GM10248 (cell line): ENCODE results near the gene ABCA4.

Experiments used
- CTCF ChIA-PET: fragments of 300-600 bp; sonication (Branson Sonifier 250); formaldehyde crosslinking; extraction: SDS; loops from one replicate; lab custom pipeline; 2021; ENCODE audit warnings: antibody characterized with exemption; lab: Yijun Ruan, JAX
- POLR2A ChIA-PET: fragments of 350-650 bp; sonication (Branson Sonifier 250); formaldehyde crosslinking; extraction: SDS; loops from one replicate; lab custom pipeline; 2020; ENCODE audit warnings: antibody characterized with exemption; lab: Yijun Ruan, JAX
- DNase-seq: peaks from one replicate; pipeline ENCODE4 v3.0.0; 2012; ENCODE audit errors: extremely low spot score
- CTCF ChIP-seq: IDR thresholded peaks from 2 replicates; pipeline ENCODE4 v1.5.1; 2012; ENCODE audit warnings: mild to moderate bottlenecking, low read depth; ENCODE audit errors: extremely low read depth, missing control alignments, control extremely low read depth

ABCA4 gene

GRCh38 chr1:94096797-94097549, 24.0 kb downstream of the ABCA4 start:
- DNase-seq = no peak
- ChIA-PET CTCF (interaction anchor here (0.9 kb wide), 1 partner anchor 8 kb away, joined by 3 read pairs; no protein-coding TSS in a partner anchor), POLR2A (no interaction called here)
- no peak for TF ChIP-seq CTCF

DNA sequence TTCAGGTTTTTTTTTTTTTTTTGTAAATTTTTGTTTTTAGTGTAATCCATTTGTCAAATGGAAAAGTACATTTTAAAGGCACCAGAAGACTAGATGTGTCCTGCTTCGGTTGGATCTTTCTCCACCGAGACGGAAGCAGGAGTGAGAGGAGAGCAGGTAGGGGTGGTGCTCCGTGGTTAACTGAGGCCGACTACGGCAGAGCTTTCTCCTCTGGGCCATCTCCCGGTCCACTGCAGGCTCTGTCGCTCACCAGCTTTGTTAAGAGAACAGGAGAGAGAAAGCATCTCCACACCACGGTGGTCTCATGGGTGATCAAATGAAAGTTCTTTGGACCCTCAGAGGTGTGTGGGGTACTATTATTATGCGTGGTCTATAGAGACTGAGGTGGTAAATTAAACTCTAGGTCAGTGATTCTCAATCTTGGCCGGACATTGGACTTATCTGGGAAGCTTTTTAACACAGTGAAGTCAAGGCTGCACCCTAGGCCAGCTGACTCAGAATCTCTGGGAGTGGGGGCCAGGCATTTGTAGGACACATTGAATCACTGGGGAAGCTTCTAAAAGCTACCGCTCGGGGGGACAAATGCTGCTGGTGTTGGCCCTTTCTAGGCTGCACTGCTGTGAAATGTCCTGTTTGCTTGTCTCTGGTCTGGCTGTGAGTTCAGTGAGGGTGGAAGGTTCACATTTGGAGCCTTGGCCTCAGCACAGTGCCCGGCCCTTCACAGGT, 25.0 kb downstream of the ABCA4 start:
- no peak for TF ChIP-seq CTCF
- CTCF ChIA-PET = interaction anchor here (1.6 kb wide), 1 partner anchor 58 kb away, joined by 3 read pairs; no protein-coding TSS in a partner anchor
- POLR2A ChIA-PET = no interaction called here

DNA sequence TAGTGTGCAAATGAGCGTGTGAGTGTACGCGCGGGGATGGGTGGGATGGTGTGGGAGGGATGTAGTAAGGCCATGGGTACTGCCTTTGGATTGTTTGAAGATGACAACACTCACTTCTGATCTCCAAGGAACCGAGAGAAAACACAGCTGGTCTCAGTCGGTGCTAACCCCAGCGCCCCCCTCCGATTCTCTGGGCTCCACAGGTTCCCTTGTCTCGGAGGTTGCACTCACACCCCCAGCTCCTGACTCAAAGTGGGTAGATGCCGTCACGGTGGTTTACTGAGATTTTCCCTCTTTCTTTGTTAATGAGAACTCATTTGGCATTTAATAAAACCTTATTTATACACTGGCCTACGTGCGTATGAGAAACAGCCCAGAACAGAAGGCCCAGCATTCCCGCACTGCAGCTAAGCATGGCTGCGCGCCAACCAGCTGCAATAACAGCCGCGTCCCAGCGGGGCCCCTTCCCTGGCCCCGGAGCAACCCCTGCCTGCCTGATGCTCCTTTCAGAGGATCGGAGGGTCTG, 25.8 kb downstream of the ABCA4 start:
- no peak for DNase-seq
- TF ChIP-seq CTCF = no peak
- ChIA-PET POLR2A (no interaction called here), CTCF (interaction anchor here (1.6 kb wide), 1 partner anchor 57 kb away, joined by 3 read pairs; no protein-coding TSS in a partner anchor)

More for the DNA sequence above, 25.0 kb downstream of the ABCA4 start:
- no peak for DNase-seq

- POLR2A ChIA-PET = no interaction called here
- TF ChIP-seq CTCF = no peak
- DNase-seq = no peak
- CTCF ChIA-PET = interaction anchor here (1.6 kb wide), 1 partner anchor 56 kb away, joined by 3 read pairs; no protein-coding TSS in a partner anchor
Measured at GRCh38 chr1:94094469-94095111, 26.4 kb downstream of the ABCA4 start.

GRCh38 chr1:94093996-94094395, 27.0 kb downstream of the ABCA4 start:
- CTCF ChIA-PET = no interaction called here
- DNase-seq = no peak
- no peak for TF ChIP-seq CTCF
- POLR2A ChIA-PET = no interaction called here

GRCh38 chr1:94093396-94093795, 27.6 kb downstream of the ABCA4 start:
- no peak for TF ChIP-seq CTCF
- CTCF ChIA-PET = interaction anchor here (1.0 to 1.1 kb wide), 2 partner anchors 8 to 31 kb away, joined by 3 read pairs; no protein-coding TSS in a partner anchor
- DNase-seq = no peak
- POLR2A ChIA-PET = no interaction called here
